Measurements from ENCODE around the gene ZNF837.

GRCh38 chr19:58395220-58395978 is 14.6 kb upstream of the ZNF837 start, which contains the start of gene RNF225:
- TF ChIP-seq CTCF (conservative IDR thresholded peaks at IDR 0.05 in 1 of 2, IDR thresholded peaks at IDR 0.05 in 1 of 2; ENCODE audit: extremely low read depth in 1 of 2, insufficient read depth in 1 of 2, low read depth in 1 of 2, low read length in 2 of 2), result no peak
- no peak for TF ChIP-seq EZH2 (IDR thresholded peaks at IDR 0.05; ENCODE audit: borderline replicate concordance, low read length)
